ENCODE results near the gene TNFSF12. TPM values are rescaled to one million over a fixed set of nuclear protein-coding genes. Genes with fewer than 3 reads are reported as not detected.

The TNFSF12 gene
- total RNA-seq, 1 donor from 2014 or later: 60.6 TPM

DNA sequence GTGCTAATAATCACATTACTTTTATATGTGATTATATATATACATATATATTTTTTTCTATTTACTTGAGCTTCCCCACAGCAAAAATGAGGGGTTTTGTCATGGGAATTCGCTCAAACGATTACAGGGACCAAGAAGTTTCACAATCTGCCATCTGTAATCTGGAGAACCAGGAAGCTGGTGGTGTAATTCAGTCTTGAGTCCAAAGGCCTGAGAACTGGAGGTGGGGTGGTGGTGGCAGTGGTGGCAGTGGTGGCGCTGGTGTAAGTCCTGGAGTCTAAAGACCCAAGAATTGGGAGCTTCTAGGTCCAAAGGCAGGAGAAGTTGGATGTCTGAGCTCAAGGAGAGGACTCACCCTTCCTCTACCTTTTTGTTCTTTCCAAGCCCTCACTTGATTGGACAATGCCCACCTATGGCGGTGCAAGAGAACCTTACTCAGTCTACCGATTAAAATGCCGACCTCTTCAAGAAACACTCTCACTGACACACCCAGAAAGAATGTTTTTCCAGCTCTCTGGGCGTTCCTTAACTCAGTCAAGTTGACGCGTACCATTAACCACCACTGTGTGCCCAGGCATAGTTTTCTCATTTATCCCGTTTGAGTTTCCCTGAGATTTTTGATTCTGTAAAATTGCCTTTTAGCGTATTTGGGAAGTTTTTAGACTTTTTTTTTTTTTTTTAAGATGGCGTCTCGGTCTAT, 32.8 kb upstream of the TNFSF12 start:
- Histone ChIP-seq H3K9me3 (no peaks in the 10 kb centered on the region), H3K4me3 (no peak overlapping the region), H3K27me3 (no peaks in the 10 kb centered on the region), H3K36me3 (peaks cover 0 to 35% of the 10 kb centered on the region in 2 donors), H3K27ac (no peak overlapping the region), H3K4me1 (peaks cover 5% of the 10 kb centered on the region)
- DNase-seq (ENCODE audit: extremely low spot score in 2 of 2): no peak
- TF ChIP-seq POLR2A (IDR thresholded peaks at IDR 0.05): no peak
- TF ChIP-seq CTCF (IDR thresholded peaks at IDR 0.05): no peak
- TF ChIP-seq POLR2AphosphoS5 (IDR thresholded peaks at IDR 0.05; ENCODE audit: insufficient read depth in 1 of 2, low read depth in 1 of 2): no peak
- intact Hi-C loops (cut with DNase I): loop anchor here (5.0 kb wide), 1 partner anchor 46 kb away; the partner anchor contains the start of gene SENP3

DNA sequence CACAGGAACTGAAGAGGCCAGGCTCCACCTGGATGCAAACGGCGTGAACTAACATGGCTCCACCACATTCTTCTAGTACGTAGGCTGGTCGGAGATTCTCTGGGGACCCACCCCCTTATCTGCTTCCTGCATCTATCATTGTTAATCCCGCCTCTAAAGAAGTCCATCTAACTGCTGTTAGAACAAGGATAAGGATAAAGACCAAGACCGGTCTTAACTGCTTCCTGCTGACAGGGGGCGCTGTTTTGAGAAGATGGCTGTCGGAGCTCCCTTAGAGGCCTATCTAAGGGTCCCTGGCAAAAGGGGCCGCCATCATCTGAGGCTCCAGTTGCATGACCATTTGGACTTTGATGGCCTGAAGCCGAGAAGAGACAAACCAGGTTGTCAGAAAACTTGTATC, 25.8 kb upstream of the TNFSF12 start:
- Histone ChIP-seq H3K9me3 (no peaks in the 10 kb centered on the region), H3K36me3 (no peaks in the 10 kb centered on the region), H3K4me1 (no peaks in the 10 kb centered on the region), H3K27me3 (no peaks in the 10 kb centered on the region), H3K27ac (no peak overlapping the region), H3K4me3 (no peak overlapping the region)
- intact Hi-C loops (cut with DNase I): no loop called here
- no peak for TF ChIP-seq POLR2AphosphoS5 (IDR thresholded peaks at IDR 0.05; ENCODE audit: insufficient read depth in 1 of 2, low read depth in 1 of 2)
- TF ChIP-seq CTCF (IDR thresholded peaks at IDR 0.05): no peak
- TF ChIP-seq POLR2A (IDR thresholded peaks at IDR 0.05): no peak
- DNase-seq (ENCODE audit: extremely low spot score in 2 of 2): no peak

DNA sequence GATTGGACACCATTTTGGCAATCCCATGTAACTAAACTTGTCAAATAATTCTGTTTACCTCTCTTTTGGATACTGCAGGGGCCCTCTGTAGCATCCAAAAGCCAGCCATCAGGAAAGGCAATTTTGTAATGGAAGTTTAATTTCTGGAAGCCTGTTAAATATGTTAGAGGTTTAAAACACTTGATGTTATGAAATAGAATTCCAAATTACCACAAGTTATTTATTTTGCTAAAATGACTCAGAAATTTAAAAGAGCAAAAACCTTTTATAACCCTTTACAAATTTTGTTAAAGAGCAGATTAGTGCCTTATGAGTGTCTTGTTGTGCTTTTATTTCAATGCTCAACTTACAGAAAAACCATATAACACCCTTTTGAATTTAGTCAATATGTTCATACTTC, 20.0 kb upstream of the TNFSF12 start:
- Histone ChIP-seq H3K4me1 (no peaks in the 10 kb centered on the region), H3K4me3 (no peak overlapping the region), H3K36me3 (no peaks in the 10 kb centered on the region), H3K9me3 (no peaks in the 10 kb centered on the region), H3K27me3 (no peaks in the 10 kb centered on the region), H3K27ac (no peak overlapping the region)
- no peak for DNase-seq (ENCODE audit: extremely low spot score in 2 of 2)
- TF ChIP-seq CTCF (IDR thresholded peaks at IDR 0.05) (no peak), POLR2AphosphoS5 (IDR thresholded peaks at IDR 0.05; ENCODE audit: insufficient read depth in 1 of 2, low read depth in 1 of 2) (no peak), POLR2A (IDR thresholded peaks at IDR 0.05) (no peak)
- intact Hi-C loops (cut with DNase I): no loop called here

DNA sequence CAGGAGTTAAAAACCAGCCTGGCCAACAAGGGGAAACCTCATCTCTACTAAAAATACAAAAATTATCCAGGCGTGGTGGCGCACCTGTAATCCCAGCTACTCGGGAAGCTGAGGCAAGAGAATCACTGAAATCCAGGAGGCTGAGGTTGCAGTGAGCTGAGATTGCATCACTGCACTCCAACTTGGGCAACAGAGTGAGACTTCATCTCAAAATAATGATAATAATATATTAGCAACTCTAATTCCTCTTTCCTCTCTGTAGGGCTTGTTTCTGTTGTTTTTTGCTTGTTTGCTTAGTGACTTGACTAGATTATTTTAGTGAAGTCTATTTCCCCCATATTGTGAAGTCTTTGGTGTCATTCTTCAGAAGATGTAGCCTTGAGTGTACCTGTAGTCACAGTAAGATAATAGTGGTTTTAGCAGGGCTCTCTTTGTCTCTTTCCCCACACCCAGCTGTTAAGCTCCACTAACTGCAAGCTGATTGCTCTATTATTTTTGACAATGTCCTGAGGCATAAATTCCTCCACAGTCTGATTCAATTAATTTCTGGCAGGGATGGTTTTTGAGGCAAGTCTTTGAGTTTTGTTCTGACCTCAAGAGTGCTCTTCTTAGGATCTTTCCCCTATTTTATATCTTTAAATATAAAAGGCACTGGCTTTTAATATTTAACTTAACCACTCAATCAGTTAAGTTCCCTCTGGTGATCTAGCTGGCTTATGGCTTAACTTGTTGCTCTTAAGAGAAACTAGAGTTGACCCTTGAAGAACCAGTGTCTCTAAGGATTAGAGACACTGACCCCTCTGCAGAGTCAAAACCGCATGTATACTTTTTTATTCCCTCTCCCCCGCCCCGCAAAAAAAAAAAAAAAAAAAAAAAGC, 18.6 kb upstream of the TNFSF12 start:
- no peak overlapping the region for H3K27ac ChIP-seq

More for the DNA sequence above, 18.6 kb upstream of the TNFSF12 start:
- Histone ChIP-seq H3K9me3 (no peaks in the 10 kb centered on the region), H3K4me1 (no peaks in the 10 kb centered on the region), H3K4me3 (no peak overlapping the region), H3K36me3 (no peaks in the 10 kb centered on the region), H3K27me3 (no peaks in the 10 kb centered on the region)
- TF ChIP-seq POLR2AphosphoS5 (IDR thresholded peaks at IDR 0.05; ENCODE audit: insufficient read depth in 1 of 2, low read depth in 1 of 2): no peak
- TF ChIP-seq CTCF (IDR thresholded peaks at IDR 0.05): no peak
- TF ChIP-seq POLR2A (IDR thresholded peaks at IDR 0.05): no peak
- intact Hi-C loops (cut with DNase I): no loop called here
- no peak for DNase-seq (ENCODE audit: extremely low spot score in 2 of 2)
